ENCODE measurements around the gene ADAP2. TPM values are rescaled to one million over a fixed set of nuclear protein-coding genes. Genes with fewer than 3 reads are reported as not detected.

Gene ADAP2
- polyA plus RNA-seq, 1 experiment, result 0.42 TPM

DNA sequence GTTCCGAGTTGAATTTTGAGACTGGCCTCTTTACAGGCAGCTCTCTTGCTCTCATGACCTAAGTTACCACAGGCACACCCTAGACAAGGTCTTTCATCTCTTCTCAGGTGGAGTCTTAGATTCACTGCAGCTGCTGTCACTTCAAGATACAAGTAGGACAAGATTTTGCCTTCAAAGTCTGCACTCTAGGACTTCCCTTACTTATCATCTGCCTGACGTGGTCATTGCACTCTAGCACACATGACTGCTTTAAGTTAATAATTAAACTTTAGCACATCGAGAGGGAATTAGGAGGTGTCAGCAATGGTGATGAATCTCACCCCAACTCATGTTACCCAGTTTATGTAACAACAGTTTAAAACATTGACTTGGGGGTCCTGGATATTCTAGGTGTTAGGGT lies 74.7 kb downstream of the ADAP2 start:
- Histone ChIP-seq H3K4me3 (ENCODE audit: low read depth, low read length) (no peak overlapping the region), H3K27me3 (ENCODE audit: control insufficient read depth, insufficient read depth, low read length) (no peaks in the 10 kb centered on the region), H3K36me3 (ENCODE audit: control insufficient read depth, insufficient read depth, low read length) (peaks cover 10% of the 10 kb centered on the region)
- CTCF ChIA-PET, result interaction anchor here (0.6 kb wide), 1 partner anchor 10 kb away, joined by 3 read pairs; no protein-coding TSS in a partner anchor
- TF ChIP-seq, protein P1, sequence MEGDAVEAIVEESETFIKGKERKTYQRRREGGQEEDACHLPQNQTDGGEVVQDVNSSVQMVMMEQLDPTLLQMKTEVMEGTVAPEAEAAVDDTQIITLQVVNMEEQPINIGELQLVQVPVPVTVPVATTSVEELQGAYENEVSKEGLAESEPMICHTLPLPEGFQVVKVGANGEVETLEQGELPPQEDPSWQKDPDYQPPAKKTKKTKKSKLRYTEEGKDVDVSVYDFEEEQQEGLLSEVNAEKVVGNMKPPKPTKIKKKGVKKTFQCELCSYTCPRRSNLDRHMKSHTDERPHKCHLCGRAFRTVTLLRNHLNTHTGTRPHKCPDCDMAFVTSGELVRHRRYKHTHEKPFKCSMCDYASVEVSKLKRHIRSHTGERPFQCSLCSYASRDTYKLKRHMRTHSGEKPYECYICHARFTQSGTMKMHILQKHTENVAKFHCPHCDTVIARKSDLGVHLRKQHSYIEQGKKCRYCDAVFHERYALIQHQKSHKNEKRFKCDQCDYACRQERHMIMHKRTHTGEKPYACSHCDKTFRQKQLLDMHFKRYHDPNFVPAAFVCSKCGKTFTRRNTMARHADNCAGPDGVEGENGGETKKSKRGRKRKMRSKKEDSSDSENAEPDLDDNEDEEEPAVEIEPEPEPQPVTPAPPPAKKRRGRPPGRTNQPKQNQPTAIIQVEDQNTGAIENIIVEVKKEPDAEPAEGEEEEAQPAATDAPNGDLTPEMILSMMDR (IDR thresholded peaks at IDR 0.05; ENCODE audit: insufficient read depth, low read depth, low read length), result no peak
- POLR2A ChIA-PET, result no interaction called here
- no peak for DNase-seq (ENCODE audit: low read depth)

DNA sequence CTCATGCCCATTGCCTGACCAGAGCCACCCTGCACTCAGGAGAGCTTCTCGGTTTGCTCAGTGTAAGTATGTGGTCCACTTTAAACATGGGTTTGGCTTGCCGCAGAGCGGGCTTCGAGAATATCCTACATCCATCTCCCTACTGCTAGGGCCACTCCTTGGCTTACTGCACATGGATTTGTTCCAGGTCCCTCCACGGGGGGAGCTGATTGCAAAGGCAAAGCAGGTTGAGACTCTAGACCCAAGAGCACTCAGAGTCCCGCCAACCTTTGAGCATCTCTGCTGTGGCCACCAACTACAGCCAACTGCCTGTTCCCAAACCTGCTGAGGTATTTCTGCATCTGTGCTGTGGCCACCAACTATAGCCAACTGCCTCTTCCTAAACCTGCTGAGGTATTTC lies 75.5 kb downstream of the ADAP2 start:
- ChIA-PET POLR2A (no interaction called here), CTCF (no interaction called here)
- no peak for DNase-seq (ENCODE audit: low read depth)
- Histone ChIP-seq H3K27me3 (ENCODE audit: control insufficient read depth, insufficient read depth, low read length) (no peaks in the 10 kb centered on the region), H3K36me3 (ENCODE audit: control insufficient read depth, insufficient read depth, low read length) (peaks cover 10% of the 10 kb centered on the region), H3K4me3 (ENCODE audit: low read depth, low read length) (no peak overlapping the region)
- TF ChIP-seq, protein P1 (IDR thresholded peaks at IDR 0.05; ENCODE audit: insufficient read depth, low read depth, low read length), result no peak

DNA sequence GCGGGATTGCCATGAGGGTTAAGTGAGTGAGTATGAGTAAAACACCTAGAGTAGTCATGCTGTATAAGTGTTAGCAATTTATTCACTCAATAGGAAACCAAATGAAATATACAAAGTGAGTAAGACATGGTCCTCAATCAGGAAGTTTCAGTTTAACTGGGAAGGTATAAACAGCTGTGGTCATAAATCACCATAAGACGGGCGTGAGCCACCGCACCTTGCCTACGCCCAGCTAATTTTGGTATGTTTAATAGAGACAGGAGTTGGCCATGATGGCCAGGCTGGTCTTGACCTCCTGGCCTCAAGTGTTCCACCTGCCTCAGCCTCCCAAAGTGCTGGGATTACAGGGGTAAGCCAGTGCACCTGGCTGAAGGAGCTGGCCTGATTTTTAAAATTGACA lies 76.1 kb downstream of the ADAP2 start:
- POLR2A ChIA-PET, result no interaction called here
- CTCF ChIA-PET, result no interaction called here

DNA sequence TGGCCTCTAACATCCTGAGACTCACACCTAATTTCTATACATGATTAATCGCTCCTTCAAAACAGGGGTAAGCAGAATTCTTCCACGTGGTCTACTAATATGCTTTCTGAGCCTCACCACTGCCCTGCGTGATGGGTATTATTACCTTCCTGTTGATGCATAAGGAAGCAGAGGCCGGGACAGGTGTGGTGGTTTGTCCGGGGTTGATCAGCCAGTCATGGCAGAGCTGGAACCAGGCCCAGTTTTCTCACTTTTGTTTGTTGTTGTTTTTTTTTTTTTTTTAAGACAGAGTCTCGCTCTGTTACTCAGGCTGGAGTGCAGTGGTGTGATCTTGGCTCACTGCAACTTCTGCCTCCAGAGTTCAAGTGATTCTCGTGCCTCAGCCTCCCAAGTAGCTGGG lies 80.3 kb downstream of the ADAP2 start:
- POLR2A ChIA-PET, result no interaction called here
- DNase-seq (ENCODE audit: low read depth), result no peak
- CTCF ChIA-PET, result interaction anchor here (0.6 to 1.3 kb wide), 3 partner anchors 14 to 213 kb away, joined by 3 read pairs; no protein-coding TSS in a partner anchor
- Histone ChIP-seq H3K4me3 (ENCODE audit: low read depth, low read length) (no peak overlapping the region), H3K27me3 (ENCODE audit: control insufficient read depth, insufficient read depth, low read length) (no peaks in the 10 kb centered on the region), H3K36me3 (ENCODE audit: control insufficient read depth, insufficient read depth, low read length) (peaks cover 7% of the 10 kb centered on the region)
- TF ChIP-seq, protein P1 (IDR thresholded peaks at IDR 0.05; ENCODE audit: insufficient read depth, low read depth, low read length), result no peak

More for the DNA sequence above, 76.1 kb downstream of the ADAP2 start:
- Histone ChIP-seq H3K4me3 (ENCODE audit: low read depth, low read length) (no peak overlapping the region), H3K27me3 (ENCODE audit: control insufficient read depth, insufficient read depth, low read length) (no peaks in the 10 kb centered on the region), H3K36me3 (ENCODE audit: control insufficient read depth, insufficient read depth, low read length) (peaks cover 12% of the 10 kb centered on the region)
- DNase-seq (ENCODE audit: low read depth), result no peak
- TF ChIP-seq, protein P1 (IDR thresholded peaks at IDR 0.05; ENCODE audit: insufficient read depth, low read depth, low read length), result no peak

DNA sequence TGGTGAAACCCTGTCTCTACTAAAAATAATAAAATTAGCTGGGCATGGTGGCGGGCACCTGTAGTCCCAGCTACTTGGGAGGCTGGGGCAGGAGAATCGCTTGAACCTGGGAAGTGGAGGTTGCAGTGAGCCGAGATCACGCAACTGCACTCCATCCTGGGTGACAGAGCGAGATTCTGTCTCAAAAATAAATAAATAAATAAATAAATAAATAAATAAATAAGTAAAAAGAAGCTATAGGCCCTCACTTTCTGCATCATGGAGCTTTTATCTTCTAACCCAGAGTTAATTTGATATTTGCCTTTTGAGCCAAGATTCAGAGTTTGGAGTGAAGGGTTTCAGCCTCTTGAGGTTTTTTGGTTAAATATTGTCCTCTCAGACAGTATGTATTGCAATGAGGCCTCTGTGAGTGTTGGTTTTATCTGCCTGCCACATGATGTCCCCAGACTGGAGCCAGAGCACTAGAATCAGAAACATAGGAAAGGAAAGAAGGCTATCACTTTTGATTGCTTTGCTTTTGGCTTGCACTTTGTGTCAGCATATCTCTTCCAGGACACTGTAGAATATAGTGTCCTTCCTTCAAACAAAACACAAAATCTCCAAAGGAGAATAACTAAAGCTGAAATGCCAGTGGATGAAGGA lies 81.6 kb downstream of the ADAP2 start:
- ChIA-PET POLR2A (no interaction called here), CTCF (interaction anchor here (1.0 to 1.3 kb wide), 2 partner anchors 13 to 212 kb away, joined by 3 read pairs; no protein-coding TSS in a partner anchor)
- Histone ChIP-seq H3K36me3 (ENCODE audit: control insufficient read depth, insufficient read depth, low read length) (peaks cover 7% of the 10 kb centered on the region), H3K4me3 (ENCODE audit: low read depth, low read length) (no peak overlapping the region), H3K27me3 (ENCODE audit: control insufficient read depth, insufficient read depth, low read length) (no peaks in the 10 kb centered on the region)
- no peak for DNase-seq (ENCODE audit: low read depth)
- TF ChIP-seq, protein P1 (IDR thresholded peaks at IDR 0.05; ENCODE audit: insufficient read depth, low read depth, low read length), result no peak

Data from BJ (cell line).